HepG2 (cell line): ENCODE data around the gene TGIF1.

ENCODE experiments used
- HIVEP1 ChIP-seq: sonication (generic); formaldehyde crosslinking; IDR thresholded peaks from 2 replicates; pipeline ENCODE4 v1.4.0; 2020; ENCODE audit warnings: mild to moderate bottlenecking, missing genetic modification reagents
- SMAD1 ChIP-seq: sonication (generic); formaldehyde crosslinking; IDR thresholded peaks from 2 replicates; pipeline ENCODE4 v1.4.0; 2020; ENCODE audit warnings: missing genetic modification reagents, low read depth, mild to moderate bottlenecking, borderline replicate concordance
- SMC3 ChIP-seq: IDR thresholded peaks from 2 replicates; pipeline ENCODE4 v1.6.1; 2011; ENCODE audit warnings: low read length, improper control_type of control experiment
- ZMYM2 ChIP-seq: sonication (generic); formaldehyde crosslinking; IDR thresholded peaks from 2 replicates; pipeline ENCODE4 v1.8.0; 2022; ENCODE audit warnings: mild to moderate bottlenecking, missing genetic modification reagents
- ZNF343 ChIP-seq: sonication (generic); formaldehyde crosslinking; IDR thresholded peaks from 2 replicates; pipeline ENCODE4 v1.4.0; 2020; ENCODE audit warnings: mild to moderate bottlenecking, missing genetic modification reagents
- TF ChIP-seq, protein P1 (sequence below): sonication (generic); formaldehyde crosslinking; IDR thresholded peaks from 2 replicates; pipeline ENCODE4 v1.5.0; 2020; ENCODE audit warnings: mild to moderate bottlenecking, missing genetic modification reagents, moderate library complexity
- TF ChIP-seq, protein P2 (sequence below): sonication (generic); formaldehyde crosslinking; IDR thresholded peaks from 2 replicates; pipeline ENCODE4 v1.4.0; 2020; ENCODE audit warnings: missing genetic modification reagents

DNA sequence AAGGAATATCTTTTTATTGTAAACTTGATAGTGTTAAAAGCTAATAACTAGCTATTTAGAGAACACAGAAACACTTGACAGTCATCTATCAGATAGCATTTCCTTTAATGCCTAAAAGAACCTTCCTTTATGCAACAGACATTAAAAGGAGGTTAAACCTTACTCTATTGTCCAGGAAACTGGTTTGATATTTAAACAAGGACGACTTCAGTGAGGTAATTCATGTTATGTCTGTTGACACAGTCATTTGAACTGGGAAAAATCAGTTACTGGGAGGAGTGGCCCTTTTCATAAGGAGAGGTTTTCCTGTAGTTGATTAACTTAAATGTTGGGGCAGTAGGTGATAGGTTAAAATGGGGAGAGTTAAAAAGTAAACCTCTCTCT is 6.7 kb downstream of the TGIF1 start:
- TF ChIP-seq ZNF343 (CRISPR knock-in tag) (no peak), SMC3 (no peak), SMAD1 (no peak), ZMYM2 (CRISPR knock-in tag) (no peak), HIVEP1 (CRISPR knock-in tag) (no peak)
- TF ChIP-seq, protein P1, sequence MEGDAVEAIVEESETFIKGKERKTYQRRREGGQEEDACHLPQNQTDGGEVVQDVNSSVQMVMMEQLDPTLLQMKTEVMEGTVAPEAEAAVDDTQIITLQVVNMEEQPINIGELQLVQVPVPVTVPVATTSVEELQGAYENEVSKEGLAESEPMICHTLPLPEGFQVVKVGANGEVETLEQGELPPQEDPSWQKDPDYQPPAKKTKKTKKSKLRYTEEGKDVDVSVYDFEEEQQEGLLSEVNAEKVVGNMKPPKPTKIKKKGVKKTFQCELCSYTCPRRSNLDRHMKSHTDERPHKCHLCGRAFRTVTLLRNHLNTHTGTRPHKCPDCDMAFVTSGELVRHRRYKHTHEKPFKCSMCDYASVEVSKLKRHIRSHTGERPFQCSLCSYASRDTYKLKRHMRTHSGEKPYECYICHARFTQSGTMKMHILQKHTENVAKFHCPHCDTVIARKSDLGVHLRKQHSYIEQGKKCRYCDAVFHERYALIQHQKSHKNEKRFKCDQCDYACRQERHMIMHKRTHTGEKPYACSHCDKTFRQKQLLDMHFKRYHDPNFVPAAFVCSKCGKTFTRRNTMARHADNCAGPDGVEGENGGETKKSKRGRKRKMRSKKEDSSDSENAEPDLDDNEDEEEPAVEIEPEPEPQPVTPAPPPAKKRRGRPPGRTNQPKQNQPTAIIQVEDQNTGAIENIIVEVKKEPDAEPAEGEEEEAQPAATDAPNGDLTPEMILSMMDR, result no peak
- TF ChIP-seq, protein P2, sequence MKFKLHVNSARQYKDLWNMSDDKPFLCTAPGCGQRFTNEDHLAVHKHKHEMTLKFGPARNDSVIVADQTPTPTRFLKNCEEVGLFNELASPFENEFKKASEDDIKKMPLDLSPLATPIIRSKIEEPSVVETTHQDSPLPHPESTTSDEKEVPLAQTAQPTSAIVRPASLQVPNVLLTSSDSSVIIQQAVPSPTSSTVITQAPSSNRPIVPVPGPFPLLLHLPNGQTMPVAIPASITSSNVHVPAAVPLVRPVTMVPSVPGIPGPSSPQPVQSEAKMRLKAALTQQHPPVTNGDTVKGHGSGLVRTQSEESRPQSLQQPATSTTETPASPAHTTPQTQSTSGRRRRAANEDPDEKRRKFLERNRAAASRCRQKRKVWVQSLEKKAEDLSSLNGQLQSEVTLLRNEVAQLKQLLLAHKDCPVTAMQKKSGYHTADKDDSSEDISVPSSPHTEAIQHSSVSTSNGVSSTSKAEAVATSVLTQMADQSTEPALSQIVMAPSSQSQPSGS (CRISPR knock-in tag), result peak; percentile 88
